Breast epithelium (tissue), 4 donors: ENCODE data around the gene VSIR. TPM values are rescaled to one million over a fixed set of nuclear protein-coding genes. Genes with fewer than 3 reads are reported as not detected.
A peak's percentile ranks its signal among the peaks of the same experiment; 100 is the strongest.

Source experiments
- DNase-seq, 2 donors: peaks; one replicate each; pipeline ENCODE4 v3.0.0-alpha.2; 2019; ENCODE audit warnings: low spot score in 2 of 2
- H3K27ac ChIP-seq, 2 donors: fragments of 200-600 bp; sonication (generic) in 1 of 2; one replicate each; pipeline ENCODE4 v1.5.1; 2016 to 2019; ENCODE audit warnings: mild to moderate bottlenecking in 1 of 2
- H3K27me3 ChIP-seq, 2 donors: fragments of 200-600 bp; sonication (generic) in 1 of 2; one replicate each; pipeline versions ENCODE4 v1.5.1 to v1.6.0; 2017 to 2019; ENCODE audit warnings: control low read depth in 1 of 2, mild to moderate bottlenecking in 1 of 2
- H3K36me3 ChIP-seq: fragments of 200-600 bp; one replicate; pipeline ENCODE4 v1.5.1; 2019
- H3K4me1 ChIP-seq, 2 donors: fragments of 200-600 bp; sonication (generic); one replicate each; pipeline ENCODE4 v1.5.1; 2016 to 2019; ENCODE audit warnings: control low read depth in 1 of 2
- H3K4me3 ChIP-seq, 3 donors: fragments of 200-600 bp; sonication (generic); 1 replicate in 2 of 3; 2 replicates in 1 of 3; pipeline ENCODE4 v1.5.1; 2016 to 2019; ENCODE audit warnings: mild to moderate bottlenecking in 3 of 3, moderate library complexity in 2 of 3
- H3K9me3 ChIP-seq, 2 donors: fragments of 200-600 bp; sonication (generic) in 1 of 2; one replicate each; pipeline ENCODE4 v1.5.1; 2016 to 2019; ENCODE audit warnings: control low read depth in 1 of 2
- POLR2A ChIP-seq: fragments of 450-650 bp; IDR thresholded peaks from one replicate; pipeline ENCODE4 v1.6.1; 2016; ENCODE audit warnings: antibody characterized with exemption, mild to moderate bottlenecking, moderate library complexity
- POLR2AphosphoS5 ChIP-seq, 3 donors: sonication (generic); formaldehyde crosslinking; IDR thresholded peaks; one replicate each; pipeline ENCODE4 v1.6.1; 2017; ENCODE audit warnings: antibody characterized with exemption in 3 of 3
- intact Hi-C: fragments of 100-400 bp; cut with DNase I; formaldehyde crosslinking; loops from one replicate; pipeline ENCODE4 v1.15.1; 2023; ENCODE audit warnings: low total_unique reads
- total RNA-seq, 3 donors: library from RNA; depleted of rRNA; stranded (reverse); fragments of >200 nt; gene quantifications; one replicate each; pipeline ENCODE4 v1.1.0, GENCODE V29; 2016
- TF ChIP-seq, protein P1 (sequence below), 3 donors: fragments of 450-650 bp; IDR thresholded peaks; one replicate each; pipeline ENCODE4 v1.5.1; 2016 to 2017; ENCODE audit warnings: antibody characterized with exemption in 3 of 3, mild to moderate bottlenecking in 3 of 3, moderate library complexity in 3 of 3

VSIR gene
- total RNA-seq, 3 donors from 2014 or later, result 33.4 to 58.7 (median 34.7) TPM

DNA sequence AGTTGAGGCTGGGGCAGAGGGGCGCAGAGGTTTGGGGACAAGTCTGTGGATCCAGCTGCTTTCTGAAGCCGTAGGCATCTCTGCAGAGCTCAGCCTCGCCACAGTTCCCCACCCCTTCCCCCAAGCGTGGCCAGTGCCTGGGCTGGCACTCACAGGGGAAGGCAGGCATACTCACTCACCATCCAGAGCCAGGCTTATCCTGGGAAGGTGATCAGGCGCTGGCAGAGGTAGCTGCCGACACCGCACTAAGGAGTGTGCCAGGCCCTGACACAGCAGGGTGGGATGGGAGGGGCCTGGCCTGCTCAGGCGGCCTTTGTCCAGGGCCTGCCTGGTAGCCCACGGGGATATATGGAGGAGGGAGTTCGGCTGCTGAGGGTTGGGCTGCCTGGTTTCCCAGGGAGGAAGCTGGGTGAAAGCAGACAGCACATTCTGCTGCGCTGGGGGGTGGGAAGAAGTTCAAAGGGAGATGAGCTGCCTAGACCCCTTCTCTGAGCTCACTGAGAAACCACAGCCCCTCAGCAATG is 15.9 kb downstream of the VSIR start:
- H3K9me3 ChIP-seq, result no peaks in the 10 kb centered on the region
- peak overlapping the region; percentile 76 to 89 for H3K27ac ChIP-seq
- TF ChIP-seq, protein P1, sequence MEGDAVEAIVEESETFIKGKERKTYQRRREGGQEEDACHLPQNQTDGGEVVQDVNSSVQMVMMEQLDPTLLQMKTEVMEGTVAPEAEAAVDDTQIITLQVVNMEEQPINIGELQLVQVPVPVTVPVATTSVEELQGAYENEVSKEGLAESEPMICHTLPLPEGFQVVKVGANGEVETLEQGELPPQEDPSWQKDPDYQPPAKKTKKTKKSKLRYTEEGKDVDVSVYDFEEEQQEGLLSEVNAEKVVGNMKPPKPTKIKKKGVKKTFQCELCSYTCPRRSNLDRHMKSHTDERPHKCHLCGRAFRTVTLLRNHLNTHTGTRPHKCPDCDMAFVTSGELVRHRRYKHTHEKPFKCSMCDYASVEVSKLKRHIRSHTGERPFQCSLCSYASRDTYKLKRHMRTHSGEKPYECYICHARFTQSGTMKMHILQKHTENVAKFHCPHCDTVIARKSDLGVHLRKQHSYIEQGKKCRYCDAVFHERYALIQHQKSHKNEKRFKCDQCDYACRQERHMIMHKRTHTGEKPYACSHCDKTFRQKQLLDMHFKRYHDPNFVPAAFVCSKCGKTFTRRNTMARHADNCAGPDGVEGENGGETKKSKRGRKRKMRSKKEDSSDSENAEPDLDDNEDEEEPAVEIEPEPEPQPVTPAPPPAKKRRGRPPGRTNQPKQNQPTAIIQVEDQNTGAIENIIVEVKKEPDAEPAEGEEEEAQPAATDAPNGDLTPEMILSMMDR (IDR thresholded peaks at IDR 0.05), result no peak
- TF ChIP-seq POLR2AphosphoS5 (IDR thresholded peaks at IDR 0.05) (no peak), POLR2A (no peak)
- DNase-seq, result peak in 1 of 2 donors; percentile 83
- no peaks in the 10 kb centered on the region for H3K27me3 ChIP-seq
- H3K4me1 ChIP-seq, result peaks cover 8 to 14% of the 10 kb centered on the region in 2 donors
- peak overlapping the region in 1 of 3 donors; percentile 40 for H3K4me3 ChIP-seq
- intact Hi-C loops, result no loop called here
- no peaks in the 10 kb centered on the region for H3K36me3 ChIP-seq

DNA sequence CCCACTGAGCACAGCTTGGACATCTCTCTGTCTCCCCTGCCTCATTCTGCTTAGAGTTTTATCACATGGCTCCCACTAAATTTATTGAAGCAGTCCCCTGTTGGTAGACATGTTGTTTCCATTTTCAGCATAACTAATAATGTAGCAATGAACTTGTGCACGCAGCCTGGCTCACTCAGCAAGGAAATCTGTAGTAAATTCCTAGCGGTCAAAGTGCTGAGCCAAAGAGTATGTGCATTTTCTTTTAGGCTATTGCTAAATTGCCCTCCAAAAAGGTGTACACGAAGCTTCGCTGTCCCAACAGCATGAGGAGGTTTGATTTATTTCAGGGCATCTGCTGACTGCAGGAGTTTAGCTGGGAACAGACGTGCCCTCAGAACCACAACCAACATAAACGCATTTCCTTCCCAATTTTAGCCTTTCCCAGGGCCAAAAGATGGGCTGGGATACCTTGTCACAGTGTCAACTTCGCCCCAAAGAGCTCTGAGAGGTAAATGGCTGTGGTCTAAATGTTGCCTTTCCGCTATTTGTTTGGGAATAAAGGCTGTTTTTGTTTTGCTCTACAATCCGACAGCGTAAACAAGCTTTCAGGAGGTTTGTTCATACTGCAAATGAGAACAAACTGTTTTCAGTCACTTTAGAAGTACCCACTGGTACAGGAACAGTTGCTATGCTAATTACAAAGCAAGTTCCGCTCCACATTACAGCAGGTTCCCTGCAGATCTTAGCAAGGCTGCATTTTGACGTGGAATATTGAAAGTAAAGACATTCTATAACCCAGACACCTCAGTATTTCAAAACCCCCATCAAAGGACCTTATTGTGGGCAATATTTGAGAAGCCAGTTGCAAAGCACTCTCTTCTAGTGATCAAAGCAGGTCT is 16.8 kb downstream of the VSIR start:
- TF ChIP-seq, protein P1 (IDR thresholded peaks at IDR 0.05), result no peak
- no peak for TF ChIP-seq POLR2AphosphoS5 (IDR thresholded peaks at IDR 0.05)
- no peak for TF ChIP-seq POLR2A
- Histone ChIP-seq H3K27me3 (no peaks in the 10 kb centered on the region), H3K4me3 (no peak overlapping the region), H3K36me3 (no peaks in the 10 kb centered on the region), H3K27ac (peak overlapping the region; percentile 76 to 89), H3K4me1 (peaks cover 8 to 14% of the 10 kb centered on the region in 2 donors), H3K9me3 (no peaks in the 10 kb centered on the region)
- DNase-seq, result no peak
- intact Hi-C loops, result no loop called here

DNA sequence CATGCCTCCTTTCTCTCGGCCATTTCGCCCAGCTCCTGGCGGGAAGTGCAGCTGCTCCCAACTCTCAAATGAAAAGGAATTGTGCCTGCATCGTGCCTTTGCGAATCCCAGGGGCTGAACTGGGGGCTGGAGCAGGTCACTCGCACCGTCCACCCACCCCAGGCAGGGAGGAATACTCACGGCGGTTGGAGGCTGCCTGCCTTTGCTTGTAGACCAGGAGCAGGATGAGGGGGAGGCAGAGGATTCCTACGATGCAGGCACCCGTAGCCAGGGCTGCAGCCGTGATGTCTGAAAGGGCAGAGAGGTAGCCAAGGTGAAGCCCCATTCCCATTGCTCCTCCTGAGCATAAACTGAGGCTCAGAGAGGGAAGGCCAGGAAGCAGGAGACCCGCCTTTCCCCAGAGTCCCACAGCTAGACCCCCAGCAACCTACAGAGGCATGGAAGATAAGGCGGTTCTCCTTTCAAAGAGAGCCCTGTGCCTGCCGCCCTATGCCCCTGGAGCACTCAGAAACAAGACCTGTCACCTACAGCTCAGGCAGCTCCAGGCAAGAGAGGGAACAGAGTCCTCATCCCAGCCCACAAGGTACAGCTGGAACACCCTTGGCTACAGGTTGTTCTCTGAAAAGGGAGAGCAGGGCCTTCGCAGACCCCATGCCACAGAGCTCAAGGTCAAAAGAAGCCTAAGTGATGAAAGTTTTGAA is 18.0 kb downstream of the VSIR start:
- DNase-seq, result no peak
- Histone ChIP-seq H3K9me3 (no peaks in the 10 kb centered on the region), H3K27me3 (no peaks in the 10 kb centered on the region), H3K27ac (peak overlapping the region; percentile 45 to 89), H3K4me1 (peaks cover 8 to 14% of the 10 kb centered on the region in 2 donors), H3K36me3 (no peaks in the 10 kb centered on the region), H3K4me3 (no peak overlapping the region)
- intact Hi-C loops, result no loop called here
- TF ChIP-seq POLR2A, result no peak
- no peak for TF ChIP-seq POLR2AphosphoS5 (IDR thresholded peaks at IDR 0.05)

DNA sequence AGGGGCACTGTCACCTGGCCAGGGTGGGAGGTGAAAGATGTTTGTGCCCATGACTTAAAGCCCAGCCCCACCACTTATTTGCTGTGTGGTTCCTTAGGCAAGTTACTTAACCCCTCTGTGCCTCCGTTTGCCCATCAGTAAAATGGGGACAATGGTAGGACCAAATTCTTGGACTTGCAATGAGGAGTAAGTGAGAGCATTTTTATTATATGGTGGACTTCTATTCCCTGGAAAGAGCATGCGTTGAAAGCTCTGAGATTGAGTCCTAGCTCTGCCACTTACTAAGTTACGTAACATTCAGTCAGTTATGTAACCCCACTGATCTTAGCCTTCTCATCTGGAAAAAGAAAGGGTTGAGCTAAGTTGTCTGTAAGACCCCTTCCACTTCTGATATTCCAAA is 18.8 kb downstream of the VSIR start:
- H3K27me3 ChIP-seq, result no peaks in the 10 kb centered on the region
- H3K27ac ChIP-seq, result peak overlapping the region in 1 of 2 donors; percentile 89
- intact Hi-C loops, result no loop called here
- peaks cover 8 to 14% of the 10 kb centered on the region in 2 donors for H3K4me1 ChIP-seq
- TF ChIP-seq POLR2AphosphoS5 (IDR thresholded peaks at IDR 0.05) (no peak), POLR2A (no peak)
- TF ChIP-seq, protein P1 (IDR thresholded peaks at IDR 0.05), result no peak
- H3K9me3 ChIP-seq, result no peaks in the 10 kb centered on the region
- H3K36me3 ChIP-seq, result no peaks in the 10 kb centered on the region
- DNase-seq, result no peak
- no peak overlapping the region for H3K4me3 ChIP-seq

DNA sequence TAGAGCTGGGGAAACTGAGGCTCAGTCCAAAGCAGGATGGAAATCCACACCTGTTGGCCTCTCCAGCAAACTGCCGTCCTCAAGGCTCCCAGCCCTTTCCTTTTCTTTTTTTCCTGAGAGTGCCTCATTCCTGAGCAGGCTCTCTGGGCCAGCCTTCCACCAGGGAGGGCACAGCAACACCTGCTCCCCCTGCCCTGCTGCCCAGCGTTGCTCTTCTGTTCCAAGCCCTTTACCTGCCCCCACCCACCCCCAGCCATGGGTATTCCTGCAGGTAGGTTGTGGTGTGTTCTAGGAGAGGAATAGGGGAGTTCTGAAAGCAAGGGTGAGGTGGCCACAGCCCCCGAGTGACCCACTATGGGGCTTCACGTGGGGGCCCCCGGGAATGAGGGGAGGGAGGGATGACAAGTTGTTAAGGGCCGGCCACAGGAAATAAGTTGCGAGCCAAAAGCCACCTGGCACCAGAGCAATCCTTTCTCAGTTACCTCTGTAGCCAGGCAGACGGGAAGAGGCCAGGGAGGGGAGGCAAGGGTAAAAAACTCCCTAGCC is 19.3 kb downstream of the VSIR start:
- no peak for DNase-seq
- Histone ChIP-seq H3K36me3 (no peaks in the 10 kb centered on the region), H3K4me3 (no peak overlapping the region), H3K4me1 (peaks cover 11 to 15% of the 10 kb centered on the region in 2 donors), H3K27ac (peak overlapping the region; percentile 13 to 68), H3K27me3 (no peaks in the 10 kb centered on the region), H3K9me3 (no peaks in the 10 kb centered on the region)
- TF ChIP-seq POLR2A, result no peak
- TF ChIP-seq, protein P1 (IDR thresholded peaks at IDR 0.05), result no peak
- no peak for TF ChIP-seq POLR2AphosphoS5 (IDR thresholded peaks at IDR 0.05)
- intact Hi-C loops, result no loop called here
